Measurements from ENCODE around the gene THUMPD1. TPM values are rescaled to one million over a fixed set of nuclear protein-coding genes. Genes with fewer than 3 reads are reported as not detected.

The THUMPD1 gene
- total and polyA plus RNA-seq, 10 of the 15 experiments (the other 5 are each of a cell fraction or from before 2014, with no cell fraction given), result 21.5 to 49.5 (median 36.9) TPM

- no peak for TF ChIP-seq MAX (IDR thresholded peaks at IDR 0.05; ENCODE audit: low read depth, low read length)
- TF ChIP-seq KAT2A (conservative IDR thresholded peaks at IDR 0.05; ENCODE audit: control insufficient read depth, low read depth, low read length), result no peak
- no peak for TF ChIP-seq ETV6 (conservative IDR thresholded peaks at IDR 0.05 in 1 of 2, IDR thresholded peaks at IDR 0.05 in 1 of 2; ENCODE audit: borderline replicate concordance in 1 of 2, low read depth in 1 of 2)
- no peak for TF ChIP-seq ZNF687 (IDR thresholded peaks at IDR 0.05)
- no peak for TF ChIP-seq EZH2 (IDR thresholded peaks at IDR 0.05; ENCODE audit: borderline replicate concordance, control insufficient read depth, low read depth, low read length)
- TF ChIP-seq USF1 (IDR thresholded peaks at IDR 0.05; ENCODE audit: borderline replicate concordance, extremely low read length, insufficient read depth, low read depth, low read length), result no peak
Observed at GRCh38 chr16:20761175-20761574, 19.6 kb upstream of the THUMPD1 start (continued).

Measured in GM12878 (cell line).